ENCODE results near the gene ABCC5.

Gene ABCC5

DNA sequence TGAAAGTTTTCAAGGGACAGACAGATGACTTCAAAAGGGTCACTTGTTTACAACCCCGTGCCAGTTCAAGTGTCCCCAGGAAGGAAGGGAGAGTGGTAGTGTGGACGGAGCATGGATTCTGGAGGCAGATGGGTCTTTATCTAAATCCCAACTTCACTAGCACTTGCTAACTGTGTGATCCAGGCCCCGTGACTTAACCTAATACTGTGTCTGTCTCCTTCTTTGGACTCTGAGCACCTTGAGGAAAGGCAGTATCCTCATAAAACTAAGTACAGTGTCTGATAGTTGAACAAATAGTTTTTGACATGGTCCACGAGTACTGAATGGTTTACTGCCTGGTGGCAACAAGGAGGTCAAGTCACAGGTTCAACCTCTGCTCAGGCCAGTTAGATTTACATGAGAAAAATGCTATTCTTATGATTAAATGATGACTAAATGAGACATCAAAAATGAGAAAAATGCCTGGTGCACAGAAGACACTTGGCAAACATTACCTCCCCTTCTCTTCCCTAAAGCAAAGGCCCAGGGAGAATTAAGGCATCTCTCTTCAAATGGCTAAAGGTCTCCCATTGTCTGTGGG lies 48.9 kb downstream of the ABCC5 start:
- peak; percentile 5 for DNase-seq

DNA sequence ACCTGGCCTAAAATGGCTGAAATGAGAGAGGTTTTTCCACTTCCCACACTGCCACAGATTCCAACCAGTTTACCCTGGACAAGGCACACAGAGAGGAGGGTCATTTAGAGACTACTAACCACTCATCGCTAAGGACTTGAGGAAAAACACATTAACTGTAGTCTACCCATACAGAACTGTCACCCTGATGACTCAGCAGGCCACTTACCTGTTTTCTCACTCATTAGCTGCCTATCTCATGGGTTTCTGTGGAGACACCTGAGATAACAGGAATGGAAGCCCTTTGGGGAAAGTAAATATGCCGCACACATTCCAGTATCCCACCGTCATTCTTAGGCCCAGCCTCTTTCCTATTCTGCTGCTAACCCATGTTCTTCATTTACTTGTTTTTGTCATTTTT lies 50.0 kb downstream of the ABCC5 start:
- DNase-seq = no peak

DNA sequence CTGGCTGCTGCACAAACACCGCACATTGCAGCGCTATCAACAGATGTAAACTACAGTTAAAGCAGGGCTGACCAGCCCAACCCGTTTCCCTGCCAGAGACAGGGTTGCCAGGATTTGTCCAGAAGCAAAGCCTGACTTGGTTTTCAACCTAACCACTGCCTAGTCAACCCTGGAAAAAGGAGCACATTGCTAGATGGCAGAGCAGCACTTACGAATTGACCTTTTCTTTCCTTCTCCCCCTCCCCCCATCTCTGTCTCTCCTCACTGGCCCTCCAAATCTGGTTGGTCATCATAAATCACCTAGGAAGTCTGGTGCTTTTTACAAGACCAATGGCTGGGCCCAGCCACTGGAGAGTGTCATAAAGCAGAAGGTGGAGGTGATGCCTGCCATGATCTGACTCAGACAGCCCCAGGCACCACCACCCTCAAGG lies 51.3 kb downstream of the ABCC5 start:
- DNase-seq = no peak

DNA sequence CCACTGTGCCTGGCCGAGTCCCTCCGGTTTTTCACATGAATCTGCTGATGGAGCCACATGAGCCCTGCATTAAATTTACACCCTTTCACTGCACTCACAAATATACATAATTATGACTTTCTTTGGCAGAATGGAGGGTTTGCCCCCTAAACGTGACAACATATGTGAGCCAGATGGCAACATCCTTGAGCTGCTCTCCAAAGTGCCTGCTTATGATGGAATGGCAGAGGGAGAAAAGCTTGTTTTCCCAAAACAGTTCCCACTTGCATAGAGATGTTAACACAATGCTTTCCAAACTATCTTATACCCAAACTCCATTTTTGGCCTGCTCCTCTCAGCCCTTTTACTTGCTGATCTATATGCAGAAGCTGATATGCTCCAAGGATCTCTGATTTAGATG lies 54.9 kb downstream of the ABCC5 start:
- DNase-seq = no peak

DNA sequence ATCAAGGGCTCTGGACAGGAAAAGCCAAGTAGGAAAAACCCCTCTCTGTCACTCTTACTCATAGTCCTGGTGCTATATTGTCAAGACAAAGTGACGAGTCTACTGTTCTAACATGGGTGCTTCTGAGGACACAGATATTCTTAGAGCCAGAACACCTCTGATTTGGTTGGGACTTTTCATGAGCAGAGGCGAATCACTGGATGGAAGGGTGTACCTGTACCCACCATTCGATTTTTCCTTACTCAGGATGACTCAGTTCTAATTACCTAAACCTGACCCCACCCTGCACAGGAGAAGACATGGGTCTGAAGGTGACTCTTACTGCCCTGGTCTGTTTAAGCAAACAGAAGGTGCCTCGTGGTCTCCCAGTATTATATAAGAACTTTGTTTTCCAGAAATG lies 58.5 kb downstream of the ABCC5 start:
- no peak for DNase-seq

DNA sequence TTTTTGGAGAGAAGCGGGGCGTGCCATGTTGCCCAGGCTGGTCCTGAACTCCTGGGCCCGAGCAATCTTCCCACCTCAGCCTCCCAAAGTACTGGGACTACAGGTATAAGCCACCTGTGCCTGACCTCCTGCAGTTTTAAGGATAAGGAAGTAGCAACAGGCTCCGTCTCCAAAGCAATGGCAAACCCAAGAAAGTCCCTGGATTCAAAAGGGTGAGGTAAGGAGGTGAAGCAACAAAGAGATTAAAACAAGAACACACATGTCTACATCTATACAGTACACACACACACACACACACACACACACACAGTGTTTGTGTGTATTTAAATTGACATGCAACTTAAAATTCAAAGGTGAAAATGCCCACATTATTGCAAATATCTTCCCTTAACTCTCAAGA lies 58.9 kb downstream of the ABCC5 start:
- DNase-seq = no peak

DNA sequence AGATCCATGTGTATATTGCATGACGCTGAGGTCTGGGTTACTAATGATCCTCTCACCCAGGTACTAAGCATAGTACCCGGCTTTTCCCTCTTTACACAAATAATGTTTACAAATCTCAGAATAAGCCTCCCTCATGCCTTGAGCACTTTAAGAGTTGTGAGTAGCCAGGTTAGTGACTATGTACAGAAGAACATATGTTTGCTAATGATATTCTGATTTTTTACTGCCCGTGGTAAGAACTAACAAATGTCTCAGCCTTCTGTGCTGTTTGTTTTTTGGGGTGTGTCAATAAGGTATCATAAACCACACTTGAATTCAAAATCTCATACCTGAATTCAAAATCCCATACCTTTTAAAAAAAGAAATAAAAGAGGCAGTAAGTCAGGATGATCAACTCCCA lies 59.5 kb downstream of the ABCC5 start:
- DNase-seq = no peak

DNA sequence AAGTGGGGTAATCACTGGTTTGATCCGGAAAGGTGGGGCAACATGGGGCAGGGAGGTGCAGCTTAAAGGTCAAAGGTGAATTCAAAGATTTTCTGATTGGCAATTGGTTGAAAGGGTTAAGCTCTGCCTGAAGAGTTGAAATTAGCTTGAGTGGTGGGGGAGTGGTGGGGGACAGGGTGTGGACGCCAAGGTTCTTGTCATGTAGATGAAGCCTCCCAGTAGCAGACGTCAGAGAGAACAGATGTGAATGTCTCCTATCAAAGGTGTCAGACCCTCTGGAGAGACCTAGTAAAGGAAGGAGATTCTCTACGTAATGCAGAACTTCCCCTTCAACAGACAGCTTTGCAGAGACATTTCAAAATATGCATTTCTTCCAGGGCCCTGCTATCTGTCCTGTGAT lies 62.8 kb downstream of the ABCC5 start:
- DNase-seq = no peak

DNA sequence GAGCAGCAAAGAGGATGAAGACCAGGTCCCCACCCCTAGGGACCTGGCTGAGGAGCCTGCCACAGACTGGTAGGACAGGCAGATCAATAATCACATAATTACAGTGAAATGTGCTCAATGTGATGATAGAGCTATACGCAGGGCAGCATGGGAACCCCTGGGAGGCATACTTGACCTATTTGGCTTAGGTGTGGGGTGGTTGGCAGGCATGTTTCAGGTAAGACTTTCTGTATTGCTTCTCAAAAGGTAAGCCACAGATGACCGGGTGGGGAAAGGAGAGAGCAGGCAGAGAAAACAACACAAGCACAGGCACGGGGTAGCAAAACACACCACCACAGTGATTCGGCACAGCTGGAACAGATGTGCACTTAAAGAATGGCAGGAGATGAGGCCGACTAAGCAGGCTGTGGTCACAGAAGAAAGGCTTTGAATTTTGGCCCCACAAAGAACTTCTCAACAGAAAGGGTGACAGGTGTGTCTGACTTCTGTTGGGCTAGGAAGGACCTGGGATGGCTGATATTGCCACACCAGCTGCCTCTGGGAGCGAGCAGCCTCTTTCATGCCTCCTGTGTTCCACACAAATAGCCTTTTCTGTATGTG lies 64.1 kb downstream of the ABCC5 start:
- no peak for DNase-seq

DNA sequence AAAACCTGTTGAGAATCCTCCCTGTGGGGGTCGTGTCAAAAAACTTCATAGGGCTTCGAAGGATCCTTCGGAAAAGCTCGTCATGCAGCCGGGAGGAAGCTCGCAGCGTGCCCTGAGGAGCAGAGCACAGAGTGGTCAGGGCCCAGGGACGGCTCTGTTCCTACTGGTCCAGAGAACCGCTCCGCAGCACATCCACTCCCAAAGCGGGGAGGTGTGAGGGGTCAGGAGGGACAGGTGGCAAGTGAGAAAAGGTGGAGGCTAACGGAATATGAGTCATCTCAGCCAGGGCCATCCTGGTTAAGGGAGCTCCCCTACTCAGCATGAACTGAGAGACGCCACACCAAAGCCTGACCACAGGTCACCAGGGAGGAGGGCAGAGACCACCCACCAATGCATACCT lies 66.2 kb downstream of the ABCC5 start:
- no peak for DNase-seq

DNA sequence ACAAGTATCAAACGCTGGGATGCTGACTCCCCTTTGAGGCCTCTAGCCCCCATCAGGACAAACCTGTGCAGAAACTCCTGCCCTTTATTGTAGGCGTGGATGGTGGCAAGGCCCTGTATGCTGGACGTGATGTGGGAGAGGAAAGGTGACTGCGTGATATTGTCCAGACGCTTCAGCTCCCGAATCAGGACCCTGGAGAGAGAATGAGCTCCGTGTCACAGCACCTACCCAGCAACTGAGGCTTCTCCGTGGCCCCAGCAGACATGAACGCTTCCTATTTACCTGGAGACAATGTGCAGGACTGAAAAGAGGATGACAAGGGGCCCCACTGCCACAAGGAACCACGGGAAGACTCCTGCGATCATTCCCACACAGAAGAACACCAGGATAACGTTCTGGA lies 68.0 kb downstream of the ABCC5 start:
- no peak for DNase-seq

DNA sequence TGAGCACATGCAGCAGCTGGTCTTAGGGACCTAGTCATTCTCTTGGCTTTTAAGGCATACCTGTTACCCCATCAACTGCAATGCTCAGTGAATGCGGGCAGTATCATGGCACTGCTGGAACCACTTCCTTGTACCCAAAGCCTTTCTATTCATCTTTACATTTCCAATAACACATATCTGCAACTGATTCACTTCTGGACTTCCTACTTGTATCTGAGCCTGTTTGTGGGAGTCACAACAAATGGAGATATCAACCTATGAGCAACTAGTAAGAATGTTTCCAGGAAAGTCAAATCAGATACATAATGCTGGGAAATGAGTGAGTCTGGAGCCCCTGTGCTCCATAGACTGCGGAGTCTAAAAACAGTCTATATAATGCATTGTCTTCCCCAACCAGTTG lies 71.6 kb downstream of the ABCC5 start:
- DNase-seq = no peak

DNA sequence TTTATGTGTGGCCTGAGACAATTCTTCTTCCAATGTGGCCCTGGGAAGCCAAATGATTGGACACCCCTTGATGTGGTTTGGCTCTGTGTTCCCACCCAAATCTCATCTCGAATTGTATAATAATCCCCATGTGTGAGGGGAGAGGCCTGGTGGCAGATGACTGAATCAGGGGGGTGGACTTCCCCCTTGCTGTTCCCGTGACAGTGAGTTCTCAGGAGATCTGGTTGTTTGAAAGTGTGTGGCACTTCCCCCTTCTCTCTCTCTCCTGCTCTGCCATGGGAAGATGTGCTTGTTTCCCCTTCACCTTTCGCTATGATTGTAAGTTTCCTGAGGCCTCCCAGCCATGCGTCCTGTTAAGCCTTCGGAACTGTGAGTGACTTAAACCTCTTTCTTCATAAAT lies 72.9 kb downstream of the ABCC5 start:
- DNase-seq = no peak

DNA sequence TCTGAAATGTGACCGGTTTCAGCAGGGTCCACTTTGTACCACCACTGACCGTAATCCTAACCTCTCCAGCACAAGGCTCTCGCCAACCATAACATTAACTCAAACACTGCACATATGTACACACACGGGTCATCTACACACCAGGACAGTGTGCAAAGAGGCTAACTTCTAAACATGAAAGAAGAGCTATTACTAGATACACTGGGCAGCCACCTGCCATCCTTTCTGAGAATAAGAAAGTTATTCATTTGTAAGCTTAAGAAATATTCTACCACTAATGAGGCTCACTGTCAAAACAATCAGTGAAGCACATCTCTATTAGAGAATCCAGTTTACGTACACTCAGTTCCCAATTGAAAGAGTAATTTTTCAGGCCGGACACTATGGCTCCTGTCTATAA lies 73.9 kb downstream of the ABCC5 start:
- no peak for DNase-seq

DNA sequence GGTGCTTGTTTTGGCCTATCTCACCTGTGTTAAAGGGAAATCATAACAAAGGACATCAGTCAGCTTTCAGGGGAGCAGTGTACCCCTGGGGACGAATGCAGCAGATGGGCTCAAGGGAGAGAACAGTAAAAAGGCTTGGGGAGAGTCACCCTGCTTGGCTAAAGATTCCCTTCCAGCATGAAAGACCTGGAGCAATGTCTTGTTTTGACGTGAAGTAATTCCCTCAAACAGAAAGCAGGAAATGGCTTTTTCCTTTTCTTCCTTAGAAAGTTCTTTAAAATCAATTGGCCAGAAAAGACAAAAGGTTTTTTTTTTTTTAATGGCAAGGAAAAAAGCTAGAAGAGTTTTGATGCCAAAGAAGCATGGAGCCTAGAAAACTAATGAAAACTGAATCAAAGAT lies 76.5 kb downstream of the ABCC5 start:
- no peak for DNase-seq

DNA sequence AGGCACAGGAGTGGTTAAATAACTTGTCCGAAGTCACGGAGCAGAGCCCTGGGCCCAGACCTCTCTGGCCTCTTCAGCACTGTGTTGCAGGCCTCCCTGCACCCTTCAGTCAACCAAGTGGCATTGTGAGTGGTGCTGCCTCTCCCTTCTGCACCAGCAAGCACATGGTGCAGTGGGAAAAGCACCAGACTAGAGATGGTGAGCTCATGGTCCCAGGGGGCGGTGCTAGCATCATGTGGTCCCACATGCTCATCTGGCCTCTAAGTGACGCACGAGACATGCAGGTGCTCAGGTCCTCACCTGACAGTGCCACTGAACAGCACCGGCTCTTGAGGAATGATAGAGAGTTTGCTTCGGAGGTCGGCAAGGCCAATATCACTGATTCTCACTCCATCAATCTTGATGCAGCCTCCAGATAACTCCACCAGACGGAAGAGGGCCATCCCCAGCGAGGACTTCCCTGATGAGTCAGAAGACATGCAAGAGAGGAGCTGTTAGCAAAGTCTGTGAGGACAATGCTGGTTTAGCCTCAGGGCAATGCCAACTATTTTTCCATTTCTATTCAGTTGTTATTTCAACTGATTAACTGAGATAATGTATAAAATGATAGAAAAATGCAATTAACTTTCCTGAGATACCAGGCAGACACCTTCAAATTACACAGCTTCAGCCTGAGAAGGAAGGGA lies 79.9 kb downstream of the ABCC5 start:
- no peak for DNase-seq

DNA sequence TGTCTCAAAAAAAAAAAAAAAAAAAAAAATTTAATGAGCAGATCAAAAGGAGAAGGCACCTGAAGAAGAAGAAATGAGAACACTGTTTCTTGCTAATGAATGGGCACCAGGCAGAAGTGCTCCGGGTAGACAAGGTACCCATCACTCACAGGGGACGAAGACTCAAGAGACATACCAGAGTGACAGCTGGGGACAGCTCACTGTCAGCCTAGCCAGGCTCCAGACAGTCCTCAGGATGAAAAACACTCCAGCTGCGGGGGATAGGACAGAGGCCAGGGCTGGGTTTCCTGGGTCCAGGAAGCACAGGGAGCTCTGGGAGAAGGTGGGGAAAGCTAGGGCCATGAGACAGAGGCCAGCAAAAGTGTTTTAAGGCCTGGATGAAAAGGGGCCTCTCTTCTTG lies 84.5 kb downstream of the ABCC5 start:
- no peak for DNase-seq

DNA sequence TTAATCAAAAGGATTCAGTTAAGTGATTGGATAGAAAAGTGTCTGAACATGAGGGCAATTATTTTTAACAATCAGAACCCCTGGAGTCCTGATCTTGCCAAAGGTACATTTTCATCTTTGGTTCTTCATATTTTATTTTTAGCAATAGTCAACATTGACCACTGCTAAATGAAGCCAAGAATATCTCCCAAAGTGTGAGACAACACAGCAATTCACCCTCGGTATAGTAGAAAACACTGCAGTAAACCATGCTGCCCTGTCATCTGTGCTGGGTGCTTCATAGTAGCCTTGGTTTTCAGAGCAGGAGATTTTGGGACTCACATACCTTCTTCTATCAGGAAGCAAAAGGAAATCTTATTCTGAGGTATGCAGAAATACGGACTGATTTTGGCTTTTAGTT lies 85.8 kb downstream of the ABCC5 start:
- DNase-seq = no peak

DNA sequence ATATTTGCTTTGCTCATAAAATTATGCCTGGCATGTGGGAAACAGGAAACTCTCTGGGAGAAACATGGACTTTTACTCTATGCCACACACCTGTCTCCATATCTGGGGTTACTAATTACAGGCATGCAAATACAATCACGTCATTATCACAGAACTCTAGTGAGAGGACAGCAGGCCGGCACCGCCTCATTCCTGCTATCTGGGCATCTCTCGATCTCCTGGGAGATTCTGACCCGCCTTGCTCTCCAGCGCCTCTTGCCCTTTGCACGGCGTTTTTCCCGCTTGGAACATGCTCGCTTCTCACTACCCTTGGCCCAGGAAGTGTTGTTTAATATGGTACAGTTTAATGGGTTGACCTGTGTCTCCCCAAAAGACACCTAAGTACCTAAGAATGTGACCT lies 87.6 kb downstream of the ABCC5 start:
- no peak for DNase-seq

DNA sequence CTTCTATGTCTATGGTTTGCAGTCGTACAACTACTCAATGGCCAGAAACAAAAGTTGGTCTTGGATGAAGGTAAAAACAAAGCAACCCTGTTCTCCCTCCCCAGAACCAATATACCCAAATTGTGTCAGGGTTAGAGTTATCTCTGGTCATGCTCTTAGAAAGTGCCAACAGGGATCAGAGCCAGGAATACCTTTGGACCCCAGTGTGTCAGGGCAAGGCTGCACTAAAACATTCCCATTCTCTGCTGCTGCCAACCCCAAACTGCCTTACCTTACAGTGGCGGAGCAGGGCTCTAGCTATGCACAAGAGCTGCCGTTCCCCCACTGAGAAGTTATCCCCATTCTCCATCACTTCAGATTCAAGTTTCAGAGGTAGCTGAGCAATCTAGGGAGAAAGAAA lies 90.6 kb downstream of the ABCC5 start:
- no peak for DNase-seq

DNA sequence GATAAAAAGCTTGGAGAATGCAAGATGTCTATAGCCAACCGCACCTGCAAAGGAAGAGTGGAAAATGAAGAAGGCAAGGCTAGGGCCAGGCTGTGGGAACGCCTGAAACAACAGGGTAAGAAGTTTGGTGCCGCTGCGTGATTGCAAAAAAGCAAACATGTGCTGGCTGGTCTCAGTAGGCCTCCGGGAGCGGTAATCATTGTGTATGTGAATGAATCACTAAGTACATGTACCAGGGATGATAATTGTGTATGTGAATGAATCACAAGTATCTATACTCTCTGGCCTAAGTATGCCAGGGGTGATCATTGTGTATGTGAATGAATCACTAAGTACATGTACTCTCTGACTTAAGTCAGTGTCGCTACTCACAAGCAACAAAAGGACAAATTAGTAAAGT lies 92.7 kb downstream of the ABCC5 start:
- peak; percentile 23 for DNase-seq

DNA sequence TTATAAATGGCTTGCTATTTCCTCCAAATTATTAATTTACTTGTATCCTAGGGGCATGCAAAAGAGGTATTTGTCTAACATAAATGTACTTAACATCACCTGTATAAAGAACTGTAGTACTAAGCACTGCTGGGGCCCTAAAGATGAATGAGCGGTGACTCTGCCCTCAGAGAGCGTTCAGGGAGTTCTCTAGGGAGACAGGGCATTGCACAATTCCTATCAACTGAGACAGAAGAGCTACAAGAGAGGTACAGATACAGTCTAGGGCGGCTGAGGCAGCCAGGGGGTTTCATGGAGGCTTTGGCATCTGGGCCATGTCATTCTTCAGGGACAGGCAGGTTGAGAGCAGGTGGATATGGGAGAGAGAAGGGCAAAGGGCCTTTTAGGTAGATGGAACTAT lies 93.1 kb downstream of the ABCC5 start:
- no peak for DNase-seq

DNA sequence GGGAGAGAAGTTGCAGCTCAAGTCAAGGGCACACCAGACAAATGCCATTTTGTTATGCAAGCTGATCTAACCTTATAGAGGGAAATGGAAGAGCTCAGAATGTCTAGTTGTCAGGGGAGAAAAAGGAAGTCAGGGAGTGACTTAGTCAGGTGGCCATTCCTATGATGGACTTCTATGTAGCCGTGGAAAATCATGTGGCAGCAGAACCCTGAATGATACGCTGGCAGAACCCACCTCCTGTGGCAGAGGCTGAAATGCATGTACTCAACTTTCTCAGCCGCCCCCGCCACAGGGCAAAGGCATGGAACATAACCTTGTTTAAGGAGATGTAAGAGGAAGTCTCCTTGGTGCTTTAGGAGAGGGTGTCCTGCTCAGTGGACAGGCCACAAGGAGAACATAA lies 95.3 kb downstream of the ABCC5 start:
- DNase-seq = no peak

DNA sequence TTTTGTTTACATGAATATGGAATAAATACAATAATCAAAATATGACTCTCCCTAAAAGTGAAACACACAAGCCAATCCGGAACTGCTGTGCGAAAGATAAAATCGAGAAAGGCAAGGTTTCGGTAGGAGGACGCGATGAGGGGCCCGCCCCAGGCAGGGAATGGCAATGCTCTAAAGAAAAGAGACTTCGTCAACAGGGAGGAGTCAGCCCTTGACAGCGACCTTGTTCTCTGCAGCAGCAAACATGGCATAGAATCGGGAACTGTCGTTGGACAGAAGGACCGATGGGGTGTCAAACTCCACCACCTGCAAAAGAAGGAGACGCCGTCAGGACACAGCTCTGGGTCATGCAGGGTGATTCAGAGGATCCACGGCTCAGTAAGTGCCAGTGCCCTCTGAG lies 96.6 kb downstream of the ABCC5 start:
- no peak for DNase-seq

DNA sequence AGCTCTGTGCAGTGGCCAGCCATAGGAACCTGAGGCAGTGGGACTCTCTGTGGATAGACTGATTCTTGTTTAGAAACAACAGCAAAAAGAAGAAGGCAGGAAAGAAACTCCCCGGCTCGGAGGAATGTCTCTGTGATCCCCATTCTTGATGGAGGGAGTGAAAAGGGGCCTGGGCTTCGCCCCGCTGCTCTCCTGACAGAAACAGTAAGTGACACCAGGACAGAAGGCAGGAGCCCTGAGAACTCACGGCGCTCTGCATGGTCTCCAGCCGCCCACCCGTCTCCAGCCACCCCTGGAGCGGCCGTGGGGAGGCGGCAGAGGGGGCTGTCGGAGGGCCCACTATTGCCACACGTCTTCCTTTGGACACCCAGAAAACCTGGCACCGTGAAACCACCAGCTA lies 97.3 kb downstream of the ABCC5 start:
- DNase-seq = no peak

Data from fibroblast of upper back skin (primary cell).